GM21528 (cell line): ENCODE data around the gene MSANTD4.
"Not testable (repeated sequence)": the region's sequence is repeated elsewhere in the genome, so short reads cannot be mapped to it uniquely, and the experiment has no call there.

Experiments
- ATAC-seq: cut with Tn5 transposase; IDR thresholded peaks from one replicate; pipeline ENCODE4 v1.9.1; 2021; ENCODE audit warnings: mild to moderate bottlenecking, moderate library complexity; ENCODE audit not compliant: unreplicated experiment, low FRiP score

Gene MSANTD4

GRCh38 chr11:106014620-106015019 is 7.4 kb downstream of the MSANTD4 start:
- ATAC-seq: no peak

GRCh38 chr11:106014035-106014434 is 8.0 kb downstream of the MSANTD4 start:
- ATAC-seq: no peak

GRCh38 chr11:106012744-106013143 is 9.3 kb downstream of the MSANTD4 start:
- ATAC-seq: no peak

- ATAC-seq: no peak
Observed at GRCh38 chr11:106011481-106011880, 10.6 kb downstream of the MSANTD4 start.

- not testable (repeated sequence) for ATAC-seq
Observed at GRCh38 chr11:106003094-106003493, 18.9 kb downstream of the MSANTD4 start.

GRCh38 chr11:106001304-106002012 is 20.6 kb downstream of the MSANTD4 start:
- no peak for ATAC-seq

- ATAC-seq: no peak
Observed at GRCh38 chr11:105991888-105992287, 30.2 kb downstream of the MSANTD4 start.

- no peak for ATAC-seq
Observed at GRCh38 chr11:105989124-105989523, 32.9 kb downstream of the MSANTD4 start.

- no peak for ATAC-seq
Observed at GRCh38 chr11:105988197-105988596, 33.8 kb downstream of the MSANTD4 start.

- ATAC-seq: no peak
Observed at GRCh38 chr11:105986554-105986953, 35.5 kb downstream of the MSANTD4 start.

- ATAC-seq: no peak
Observed at GRCh38 chr11:105979997-105980703, 41.9 kb downstream of the MSANTD4 start.

- ATAC-seq: no peak
Observed at GRCh38 chr11:105975128-105975527, 46.9 kb downstream of the MSANTD4 start.

- ATAC-seq: no peak
Observed at GRCh38 chr11:105969756-105970155, 52.3 kb downstream of the MSANTD4 start.

- ATAC-seq: no peak
Observed at GRCh38 chr11:105968021-105968697, 53.9 kb downstream of the MSANTD4 start.

- no peak for ATAC-seq
Observed at GRCh38 chr11:105960252-105961245, 61.5 kb downstream of the MSANTD4 start.
